ENCODE measurements around the gene RNF31.

DNA sequence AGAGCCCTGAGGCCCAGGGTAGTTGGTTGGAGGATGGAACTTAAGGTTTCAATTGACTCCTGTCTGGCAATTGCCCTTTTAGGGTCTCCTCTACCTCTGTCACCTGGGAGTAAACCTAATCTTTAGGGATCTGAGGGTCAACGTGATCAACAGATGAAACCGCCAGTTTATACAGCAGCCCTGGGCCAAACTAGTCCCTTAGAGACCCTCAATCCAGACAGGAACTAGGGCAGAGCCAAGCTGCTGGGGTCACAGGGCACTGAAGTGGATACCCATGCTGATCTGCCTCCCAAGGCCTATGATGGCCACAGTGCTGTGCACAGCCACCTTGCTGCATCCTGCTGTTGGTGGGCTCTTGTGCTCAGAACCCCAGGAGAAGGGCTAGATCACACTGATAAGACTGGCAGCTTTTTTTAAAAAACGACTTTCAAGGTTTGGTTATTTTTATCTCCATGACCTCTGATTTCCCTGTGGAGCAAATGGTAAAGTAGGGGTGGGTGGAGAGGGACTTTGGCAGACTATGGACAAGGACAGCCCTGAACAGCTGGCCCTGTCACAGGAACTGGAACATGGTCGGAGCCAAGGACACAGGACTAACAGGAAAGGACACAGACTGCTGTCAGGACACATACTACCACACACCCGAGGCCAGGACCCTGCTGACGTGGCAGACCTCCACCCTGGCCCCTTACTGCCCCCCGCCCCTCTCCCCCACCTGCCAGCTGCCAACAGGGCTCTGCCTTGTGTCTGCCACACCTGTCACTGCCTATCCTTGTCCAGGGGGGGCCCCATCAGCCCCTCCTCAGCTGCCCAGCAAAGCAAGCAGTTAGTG lies 16.4 kb upstream of the RNF31 start:
- no peak for TF ChIP-seq EZH2 (optimal IDR thresholded peaks at IDR 0.05; ENCODE audit: low read depth, low read length)
- no peak for TF ChIP-seq EZH2phosphoT487 (IDR thresholded peaks at IDR 0.05; ENCODE audit: low read length)
